ENCODE results near the gene SCCPDH. TPM values are rescaled to one million over a fixed set of nuclear protein-coding genes. Genes with fewer than 3 reads are reported as not detected.

SCCPDH gene
- total RNA-seq, 6 experiments from 2014 or later = 21.3 to 27.2 (median 25.6) TPM

DNA sequence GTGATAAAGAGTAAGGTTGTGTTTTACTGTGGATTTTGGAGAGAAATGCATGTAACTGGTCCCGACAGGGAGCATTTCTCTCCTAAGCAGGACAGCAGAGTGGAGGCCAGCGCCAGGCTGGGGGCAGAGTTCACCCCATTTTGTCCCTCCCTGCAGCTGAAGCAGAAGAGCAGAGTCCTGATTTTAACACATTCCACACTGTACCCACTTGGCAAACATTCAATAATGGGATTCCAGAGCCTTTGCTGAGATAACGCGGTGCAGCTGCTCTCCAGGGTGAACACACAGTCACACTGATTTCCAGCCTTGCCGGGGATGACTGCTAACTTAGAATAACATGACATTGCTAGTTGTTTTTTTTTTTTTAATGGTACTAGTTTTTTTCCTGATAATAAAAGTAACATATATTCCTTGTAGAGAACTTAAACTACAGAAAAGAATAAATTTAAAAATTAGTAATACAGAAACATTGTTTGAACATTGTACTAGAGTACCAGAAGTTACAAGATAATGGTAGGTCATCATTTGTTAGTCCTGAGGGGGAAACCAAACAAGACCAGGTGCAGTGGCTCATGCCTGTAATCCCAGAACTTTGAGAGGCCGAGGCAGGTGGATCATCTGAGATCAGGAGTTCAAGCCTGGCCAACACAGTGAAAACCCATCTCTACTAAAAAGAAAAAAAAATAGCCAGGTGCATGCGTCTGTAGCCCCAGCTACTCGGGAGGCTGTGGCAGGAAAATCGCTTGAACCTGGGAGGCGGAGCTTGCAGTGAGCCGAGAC, 77.2 kb downstream of the SCCPDH start:
- no peaks in the 10 kb centered on the region for H3K4me1 Mint-ChIP-seq (ENCODE audit: low read depth)
- no peak overlapping the region for H3K4me3 Mint-ChIP-seq
- no peak for DNase-seq
- TF ChIP-seq, protein P1, sequence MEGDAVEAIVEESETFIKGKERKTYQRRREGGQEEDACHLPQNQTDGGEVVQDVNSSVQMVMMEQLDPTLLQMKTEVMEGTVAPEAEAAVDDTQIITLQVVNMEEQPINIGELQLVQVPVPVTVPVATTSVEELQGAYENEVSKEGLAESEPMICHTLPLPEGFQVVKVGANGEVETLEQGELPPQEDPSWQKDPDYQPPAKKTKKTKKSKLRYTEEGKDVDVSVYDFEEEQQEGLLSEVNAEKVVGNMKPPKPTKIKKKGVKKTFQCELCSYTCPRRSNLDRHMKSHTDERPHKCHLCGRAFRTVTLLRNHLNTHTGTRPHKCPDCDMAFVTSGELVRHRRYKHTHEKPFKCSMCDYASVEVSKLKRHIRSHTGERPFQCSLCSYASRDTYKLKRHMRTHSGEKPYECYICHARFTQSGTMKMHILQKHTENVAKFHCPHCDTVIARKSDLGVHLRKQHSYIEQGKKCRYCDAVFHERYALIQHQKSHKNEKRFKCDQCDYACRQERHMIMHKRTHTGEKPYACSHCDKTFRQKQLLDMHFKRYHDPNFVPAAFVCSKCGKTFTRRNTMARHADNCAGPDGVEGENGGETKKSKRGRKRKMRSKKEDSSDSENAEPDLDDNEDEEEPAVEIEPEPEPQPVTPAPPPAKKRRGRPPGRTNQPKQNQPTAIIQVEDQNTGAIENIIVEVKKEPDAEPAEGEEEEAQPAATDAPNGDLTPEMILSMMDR (IDR thresholded peaks at IDR 0.05) = no peak
- peaks cover 7% of the 10 kb centered on the region for H3K27me3 Mint-ChIP-seq (ENCODE audit: insufficient read depth)
- H3K27ac Mint-ChIP-seq = no peak overlapping the region
- H3K36me3 Mint-ChIP-seq (ENCODE audit: low read depth) = peaks cover 5% of the 10 kb centered on the region; the same call in 1 of the 2 replicates
- H3K9me3 Mint-ChIP-seq = peaks cover 4% of the 10 kb centered on the region; the same call in 1 of the 2 replicates

DNA sequence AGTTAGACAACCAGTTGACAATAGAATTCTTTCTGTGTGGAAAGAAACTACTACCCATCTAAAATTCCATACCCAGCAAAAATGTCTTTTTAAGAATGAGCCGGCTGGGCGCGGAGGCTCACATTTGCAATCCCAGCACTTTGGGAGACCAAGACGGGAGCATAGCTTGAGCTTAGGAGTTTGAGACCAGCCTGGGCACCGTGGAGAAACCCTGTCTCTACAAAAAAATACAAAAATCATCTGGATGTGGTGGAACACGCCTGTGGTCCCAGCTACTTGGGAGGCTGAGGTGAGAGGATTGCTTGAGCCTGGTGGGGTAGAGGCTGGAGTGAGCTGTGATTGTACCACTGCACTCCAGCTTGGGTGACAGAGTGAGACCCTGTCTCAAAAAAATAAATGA, 79.2 kb downstream of the SCCPDH start:
- DNase-seq = no peak
- Mint-ChIP-seq H3K4me1 (ENCODE audit: low read depth) (no peaks in the 10 kb centered on the region), H3K9me3 (peaks cover 4% of the 10 kb centered on the region; the same call in 1 of the 2 replicates), H3K27ac (no peak overlapping the region), H3K4me3 (no peak overlapping the region), H3K27me3 (ENCODE audit: insufficient read depth) (peaks cover 7% of the 10 kb centered on the region), H3K36me3 (ENCODE audit: low read depth) (peaks cover 5% of the 10 kb centered on the region; the same call in 1 of the 2 replicates)
- TF ChIP-seq, protein P1 (IDR thresholded peaks at IDR 0.05) = no peak

DNA sequence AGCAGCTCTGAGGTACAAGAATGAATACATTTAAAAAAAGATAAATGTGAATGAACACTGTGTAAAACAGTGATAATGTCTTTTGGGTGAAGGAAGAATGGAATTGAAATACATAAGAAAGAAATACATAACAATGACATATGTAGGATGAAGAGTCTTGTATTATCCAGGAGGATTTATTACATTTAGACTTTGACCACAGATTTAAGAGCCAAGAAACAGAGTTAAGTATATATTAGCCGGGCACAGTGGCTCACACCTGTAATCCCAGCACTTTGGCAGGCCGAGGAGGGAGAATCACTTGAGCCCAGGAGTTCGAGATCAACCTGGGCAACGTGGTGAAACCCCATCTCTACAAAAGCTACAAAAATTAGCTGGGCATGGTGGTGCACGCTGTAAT, 79.7 kb downstream of the SCCPDH start:
- no peak for DNase-seq
- Mint-ChIP-seq H3K27me3 (ENCODE audit: insufficient read depth) (peaks cover 6% of the 10 kb centered on the region), H3K4me1 (ENCODE audit: low read depth) (no peaks in the 10 kb centered on the region), H3K27ac (no peak overlapping the region), H3K36me3 (ENCODE audit: low read depth) (peaks cover 5% of the 10 kb centered on the region; the same call in 1 of the 2 replicates), H3K4me3 (no peak overlapping the region), H3K9me3 (peaks cover 4% of the 10 kb centered on the region; the same call in 1 of the 2 replicates)
- TF ChIP-seq, protein P1 (IDR thresholded peaks at IDR 0.05) = no peak

- H3K27me3 Mint-ChIP-seq (ENCODE audit: insufficient read depth) = peaks cover 4% of the 10 kb centered on the region
Observed at GRCh38 chr1:246805135-246805716, 81.0 kb downstream of the SCCPDH start.

GRCh38 chr1:246809473-246809872, 85.3 kb downstream of the SCCPDH start:
- H3K27me3 Mint-ChIP-seq (ENCODE audit: insufficient read depth) = peaks cover 13% of the 10 kb centered on the region
- no peak for DNase-seq
- no peaks in the 10 kb centered on the region for H3K9me3 Mint-ChIP-seq
- H3K4me1 Mint-ChIP-seq (ENCODE audit: low read depth) = no peaks in the 10 kb centered on the region
- no peaks in the 10 kb centered on the region for H3K36me3 Mint-ChIP-seq (ENCODE audit: low read depth)
- no peak overlapping the region for H3K4me3 Mint-ChIP-seq
- no peak overlapping the region for H3K27ac Mint-ChIP-seq
- TF ChIP-seq, protein P1 (IDR thresholded peaks at IDR 0.05) = peak; percentile 42

More at GRCh38 chr1:246805135-246805716, 81.0 kb downstream of the SCCPDH start:
- H3K9me3 Mint-ChIP-seq = peaks cover 4% of the 10 kb centered on the region; the same call in 1 of the 2 replicates
- H3K4me1 Mint-ChIP-seq (ENCODE audit: low read depth) = no peaks in the 10 kb centered on the region
- H3K27ac Mint-ChIP-seq = no peak overlapping the region
- TF ChIP-seq, protein P1 (IDR thresholded peaks at IDR 0.05) = no peak
- H3K4me3 Mint-ChIP-seq = no peak overlapping the region
- DNase-seq = no peak
- peaks cover 5% of the 10 kb centered on the region; the same call in 1 of the 2 replicates for H3K36me3 Mint-ChIP-seq (ENCODE audit: low read depth)
